Measurements from ENCODE around the gene DPP7.
"Not testable (repeated sequence)": the region's sequence is repeated elsewhere in the genome, so short reads cannot be mapped to it uniquely, and the experiment has no call there.

Gene DPP7

DNA sequence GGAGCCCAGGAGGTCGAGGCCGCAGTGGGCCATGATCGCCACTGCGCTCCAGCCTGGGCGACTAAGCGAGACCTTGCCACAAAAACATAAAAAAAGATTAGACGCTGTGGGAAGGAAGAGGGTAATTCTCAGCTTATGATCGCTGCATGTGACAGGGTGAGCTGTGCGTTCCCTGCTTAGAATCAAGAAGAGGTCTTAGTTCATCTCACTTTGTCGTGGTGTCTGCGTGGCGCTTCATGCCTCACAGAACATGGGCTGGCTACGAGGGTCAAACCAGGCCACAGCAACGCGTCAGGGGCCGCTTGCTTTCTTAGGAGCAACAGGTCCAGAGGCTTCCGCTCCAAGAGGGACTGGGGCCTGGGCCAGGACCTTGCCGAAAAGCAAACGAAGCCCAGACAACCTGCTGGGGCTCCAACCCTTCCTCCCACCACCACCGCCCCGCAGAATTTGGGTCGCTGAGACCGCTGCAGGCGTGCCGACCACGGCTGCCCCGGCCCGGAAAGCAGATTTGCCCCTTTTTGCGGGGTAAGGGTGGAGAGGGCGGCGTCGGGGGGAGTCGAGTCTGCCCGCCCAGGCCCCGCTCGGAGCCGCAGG lies 14.4 kb upstream of the DPP7 start:
- DNase-seq = peak in 1 of 2 experiments; percentile 13

DNA sequence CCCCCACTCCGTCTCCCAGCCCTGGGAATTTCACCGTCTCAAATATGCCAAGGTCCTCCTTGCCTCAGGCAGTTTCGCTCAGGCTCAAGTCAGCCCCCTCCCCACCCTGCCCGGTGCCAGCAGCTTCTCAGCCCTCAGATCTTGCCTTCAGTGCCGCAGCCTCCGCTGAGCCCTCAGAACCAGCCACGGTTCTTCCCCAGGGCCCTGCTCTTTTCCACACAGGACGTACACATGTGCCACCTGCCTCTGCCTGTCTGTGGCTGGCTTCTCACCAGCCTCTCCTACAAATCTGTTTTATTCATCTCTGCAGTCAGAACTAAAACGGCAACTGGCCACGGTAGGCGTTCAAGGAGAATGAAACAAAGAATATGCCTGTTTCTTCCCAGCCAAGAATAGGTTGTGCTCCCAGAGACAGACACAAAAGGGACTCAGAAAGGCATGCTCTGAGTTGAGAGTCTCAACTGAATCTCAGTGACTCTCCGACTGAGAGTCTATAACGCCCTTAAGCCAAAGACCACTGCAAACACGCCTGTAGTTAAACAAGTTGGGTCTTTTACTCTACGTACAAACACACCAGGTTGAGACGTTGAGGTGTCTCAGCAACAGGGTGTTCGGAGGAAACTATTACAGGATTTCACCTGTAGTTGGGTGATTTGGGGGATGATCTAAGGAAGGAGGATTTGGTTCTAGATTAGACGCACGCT lies 13.8 kb upstream of the DPP7 start:
- no peak for DNase-seq

- no peak for DNase-seq
Observed at GRCh38 chr9:137127301-137128157, 13.0 kb upstream of the DPP7 start.

DNA sequence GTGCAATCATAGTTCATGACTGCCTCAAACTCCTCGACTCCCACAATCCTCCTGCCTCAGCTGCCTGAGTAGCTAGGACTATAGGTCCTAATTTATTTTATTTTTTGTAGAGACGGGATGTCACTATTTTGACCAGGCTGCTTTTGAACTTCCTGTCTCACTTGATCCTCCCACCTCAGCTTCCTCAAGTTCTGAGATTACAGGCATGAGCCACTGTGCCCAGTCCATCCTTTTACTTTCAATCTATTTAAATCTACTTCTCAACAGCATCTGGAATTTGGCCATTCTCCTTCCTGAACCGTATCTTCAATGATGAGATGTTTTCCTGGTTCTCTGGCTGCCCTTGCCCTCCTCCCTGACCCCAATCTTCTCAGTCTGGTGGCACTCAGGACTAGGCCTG lies 12.3 kb upstream of the DPP7 start:
- DNase-seq = no peak

GRCh38 chr9:137123952-137124462 lies 9.5 kb upstream of the DPP7 start:
- DNase-seq = not testable (repeated sequence)

DNA sequence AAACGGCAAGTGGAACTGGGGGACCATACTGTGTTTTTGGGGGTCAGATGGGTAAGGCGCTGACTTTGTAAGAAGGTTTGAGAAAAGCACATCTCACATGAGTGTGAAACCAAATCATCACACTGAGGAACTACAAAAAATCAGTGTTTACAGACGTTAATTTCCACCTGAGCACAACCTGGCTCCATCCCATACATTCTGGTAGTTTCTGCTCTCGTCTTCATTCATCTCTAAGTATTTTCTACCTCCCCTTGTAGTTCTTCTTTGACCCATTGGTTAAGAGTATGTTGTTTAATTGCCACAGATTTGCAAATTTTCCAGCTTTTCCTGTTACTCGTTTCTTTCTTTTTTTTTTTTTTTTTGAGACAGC lies 8.9 kb upstream of the DPP7 start:
- DNase-seq = no peak

- DNase-seq = not testable (repeated sequence)
Observed at GRCh38 chr9:137122796-137123467, 8.4 kb upstream of the DPP7 start.

- not testable (repeated sequence) for DNase-seq
Observed at GRCh38 chr9:137121927-137122795, 7.6 kb upstream of the DPP7 start.

- not testable (repeated sequence) for DNase-seq
Observed at GRCh38 chr9:137118092-137118603, 3.6 kb upstream of the DPP7 start.

GRCh38 chr9:137117269-137117731 lies 2.8 kb upstream of the DPP7 start:
- no peak for DNase-seq

DNA sequence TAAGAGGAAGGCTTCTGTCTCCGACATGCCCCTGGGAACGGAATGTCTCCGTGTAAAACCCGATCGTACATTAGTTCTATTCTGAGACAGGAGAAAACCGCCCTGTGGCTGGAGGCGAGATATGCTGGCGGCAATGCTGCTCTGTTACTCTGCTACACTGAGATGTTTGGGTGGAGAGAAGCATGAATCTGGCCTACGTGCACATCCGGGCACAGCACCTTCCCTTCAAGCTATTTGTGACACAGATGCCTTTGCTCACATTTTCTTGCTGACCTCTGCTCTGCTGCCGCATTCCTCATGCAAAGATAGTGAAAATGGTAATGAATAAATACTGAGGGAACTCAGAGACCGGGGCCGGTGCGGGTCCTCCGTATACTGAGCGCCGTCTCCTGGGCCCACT lies 2.2 kb upstream of the DPP7 start:
- DNase-seq = no peak

DNA sequence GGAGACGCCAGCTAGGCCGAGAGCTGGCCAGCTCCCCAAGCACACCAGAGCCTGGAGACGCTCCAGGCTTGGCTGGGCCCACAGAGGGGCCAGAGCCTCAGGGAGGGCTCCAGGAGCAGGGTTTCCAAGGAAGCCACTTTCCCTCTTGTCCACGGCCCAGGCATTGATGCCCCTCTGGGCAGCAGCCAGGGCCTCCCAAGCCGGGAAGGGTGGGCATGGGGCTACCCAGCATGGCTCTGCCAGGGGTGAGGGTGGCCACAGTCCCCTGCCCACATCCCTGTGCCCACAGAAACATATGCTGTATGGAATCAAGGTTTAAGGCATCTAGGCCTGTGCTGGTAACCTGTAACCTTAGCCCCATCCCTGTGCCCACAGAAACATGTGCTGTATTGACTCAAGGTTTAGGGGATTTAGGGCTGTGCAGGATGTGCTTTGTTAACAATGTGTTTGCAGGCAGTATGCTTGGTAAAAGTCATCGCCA lies 1.5 kb upstream of the DPP7 start:
- no peak for DNase-seq

DNA sequence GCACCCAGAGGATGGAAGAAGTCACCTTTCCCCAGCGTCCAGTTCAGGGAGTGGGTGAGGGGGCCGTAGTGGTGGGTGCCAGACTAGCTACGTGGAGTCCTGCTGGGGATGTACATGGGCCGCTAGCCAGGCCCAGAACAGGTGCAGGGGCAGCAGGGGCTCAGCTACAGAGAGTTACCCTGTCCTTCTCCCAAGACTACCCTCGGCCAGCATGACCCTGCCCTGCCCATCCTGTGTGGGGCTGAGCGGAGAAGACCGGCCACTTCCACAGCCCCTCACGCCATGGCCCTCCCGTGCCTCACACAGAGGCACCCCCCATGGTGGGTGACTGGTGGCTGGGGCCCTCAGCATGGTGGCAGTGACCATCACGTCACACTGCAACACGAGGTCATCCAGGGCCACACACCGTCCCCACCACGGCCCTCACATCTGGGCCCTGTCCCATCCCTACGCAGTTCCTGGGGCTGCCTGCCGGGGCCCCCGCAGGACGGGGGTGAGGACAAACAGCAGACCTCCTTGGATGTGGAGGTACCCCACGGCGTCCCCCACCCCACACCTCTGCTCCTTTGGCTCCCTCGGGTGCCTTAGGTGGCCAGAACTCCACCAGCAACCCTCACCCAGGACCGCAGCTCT lies 977 bp upstream of the DPP7 start:
- no peak for DNase-seq

DNA sequence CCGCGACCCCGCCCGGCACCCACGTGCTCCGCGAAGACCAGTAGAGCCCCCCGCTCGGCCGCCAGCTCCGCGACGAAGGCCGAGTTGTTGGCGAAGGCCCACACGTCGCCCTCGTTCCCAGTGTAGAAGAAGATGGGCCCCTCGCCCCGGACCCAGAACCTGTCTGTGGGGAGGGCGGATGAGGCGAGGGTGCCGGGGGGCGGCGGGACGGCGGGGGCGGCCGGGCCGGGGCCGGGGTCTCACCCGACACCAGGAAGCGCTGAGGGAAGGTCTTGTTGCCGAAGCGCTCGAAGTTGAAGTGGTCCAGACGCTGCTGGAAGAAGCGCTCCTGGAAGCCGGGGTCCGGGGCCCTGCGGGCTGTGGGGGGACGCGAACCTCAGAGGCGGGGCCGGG lies 317 bp downstream of the DPP7 start:
- peak in 1 of 2 experiments; percentile 48 for DNase-seq

DNA sequence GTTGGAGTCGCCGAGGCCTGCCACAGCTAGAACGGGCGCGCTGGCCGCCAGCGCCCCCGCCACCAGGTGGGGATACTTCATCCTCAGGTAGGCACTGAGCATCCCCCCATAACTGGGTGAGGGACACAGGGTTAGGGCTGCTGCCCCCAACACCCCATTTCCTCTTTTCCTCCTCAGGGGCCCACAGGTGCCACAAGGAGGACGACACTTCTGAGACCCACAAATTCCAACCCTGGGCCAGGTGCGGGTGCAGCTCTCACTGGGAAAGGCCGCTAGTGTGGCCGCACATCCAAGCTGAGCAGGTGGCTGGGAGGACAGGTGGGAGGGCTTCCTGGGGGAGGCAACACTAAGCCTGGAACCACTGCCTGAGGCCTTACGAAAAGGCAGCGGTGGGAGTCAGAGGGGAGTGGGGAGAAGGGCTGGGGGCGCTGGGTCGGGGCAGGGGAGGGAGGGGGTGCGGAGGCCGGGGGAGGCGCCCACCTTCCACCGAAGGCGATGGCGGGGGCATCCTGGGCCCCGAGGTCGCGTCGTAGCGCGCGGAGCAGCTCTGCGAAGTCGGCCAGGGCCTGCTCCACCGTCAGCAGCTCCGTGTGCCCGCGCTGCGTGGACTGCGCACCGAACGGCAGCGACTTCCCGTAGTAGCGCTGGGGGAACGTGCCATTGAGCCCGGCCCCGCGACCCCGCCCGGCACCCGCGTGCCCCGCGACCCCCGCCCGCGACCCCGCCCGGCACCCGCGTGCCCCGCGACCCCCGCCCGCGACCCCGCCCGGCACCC lies 961 bp downstream of the DPP7 start:
- no peak for DNase-seq

DNA sequence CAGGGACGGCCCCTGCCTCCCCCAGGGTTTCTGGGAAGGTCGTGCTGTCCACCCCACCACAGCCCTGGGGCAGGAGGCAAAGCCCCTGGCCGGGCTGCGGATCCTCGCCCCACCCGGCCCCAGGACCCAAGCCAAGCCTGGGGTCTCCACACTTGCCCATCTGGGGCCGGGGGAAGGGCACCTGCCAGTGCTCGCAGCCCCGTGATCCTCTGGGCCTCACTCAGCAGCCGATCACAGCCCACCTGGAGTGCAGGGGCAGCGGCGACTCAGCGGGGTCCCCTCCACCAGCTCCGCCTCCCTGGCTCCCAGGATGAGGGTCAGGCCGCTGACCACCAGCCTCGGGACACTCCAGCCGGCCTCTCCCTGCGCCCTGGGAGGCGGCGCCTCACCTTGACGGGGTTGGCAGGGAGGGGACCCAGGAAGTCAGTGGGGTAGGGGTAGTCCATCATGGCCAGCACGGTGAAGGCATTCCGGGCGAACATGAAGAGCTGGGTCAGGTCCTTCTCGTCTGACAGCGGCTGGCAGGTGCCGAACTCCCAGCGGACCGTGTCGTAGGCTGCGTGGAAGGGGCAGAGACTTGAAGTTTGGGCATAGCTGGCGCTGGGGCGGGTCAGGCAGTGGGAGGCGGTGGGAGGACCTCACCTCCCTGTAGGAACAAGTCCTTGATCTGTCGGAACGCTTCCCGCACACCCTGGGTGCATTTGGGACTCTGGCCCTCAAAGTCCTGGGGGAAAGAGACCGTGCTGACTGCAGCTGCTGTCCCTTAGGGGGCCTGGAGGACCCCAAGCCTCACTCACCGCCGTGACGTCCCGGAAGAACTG lies 1.8 kb downstream of the DPP7 start:
- DNase-seq = no peak

DNA sequence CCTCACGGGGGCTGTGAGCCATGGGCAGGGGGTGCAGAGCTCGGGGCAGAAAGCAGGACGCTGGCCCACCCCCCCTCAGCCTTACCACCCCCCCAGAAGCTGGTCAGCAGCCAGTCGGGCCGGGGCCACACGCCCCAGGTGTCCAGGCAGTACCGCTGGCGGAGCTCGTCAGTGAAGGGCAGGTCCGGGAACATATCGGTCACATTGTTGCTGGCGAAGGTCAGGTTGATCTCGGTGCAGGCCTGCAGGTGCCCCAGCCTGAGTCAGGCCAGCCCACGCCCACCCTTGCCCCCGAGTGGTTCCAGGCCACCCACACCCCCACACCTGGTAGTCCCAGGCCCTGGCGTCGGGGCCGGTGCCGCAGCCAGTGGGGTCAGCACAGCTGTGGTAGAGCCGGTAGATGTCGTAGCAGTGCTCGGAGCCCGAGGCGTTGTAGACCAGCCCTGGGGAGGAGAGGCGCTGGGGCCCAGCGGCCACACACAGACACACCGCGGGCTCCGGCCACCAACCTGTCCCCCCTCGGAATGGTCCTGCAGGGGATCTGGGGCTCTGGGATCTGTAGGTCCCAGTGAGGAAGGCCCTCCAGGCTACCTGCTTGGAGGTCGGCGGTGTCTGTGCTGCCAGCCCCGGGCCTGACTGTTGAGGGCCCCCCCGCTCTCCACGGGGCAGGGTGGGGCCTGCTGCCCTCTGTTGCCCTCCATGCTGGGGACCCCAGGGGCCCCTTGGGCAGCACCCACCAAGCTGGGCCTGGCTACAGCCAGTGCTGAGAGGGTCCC lies 2.6 kb downstream of the DPP7 start:
- no peak for DNase-seq
